Measurements from ENCODE around the gene NCS1. TPM values are rescaled to one million over a fixed set of nuclear protein-coding genes. Genes with fewer than 3 reads are reported as not detected.
"Not testable (repeated sequence)": the region's sequence is repeated elsewhere in the genome, so short reads cannot be mapped to it uniquely, and the experiment has no call there.

Gene NCS1
- polyA plus RNA-seq, 3 donors, result 25.8 to 27.4 (median 26.6) TPM

DNA sequence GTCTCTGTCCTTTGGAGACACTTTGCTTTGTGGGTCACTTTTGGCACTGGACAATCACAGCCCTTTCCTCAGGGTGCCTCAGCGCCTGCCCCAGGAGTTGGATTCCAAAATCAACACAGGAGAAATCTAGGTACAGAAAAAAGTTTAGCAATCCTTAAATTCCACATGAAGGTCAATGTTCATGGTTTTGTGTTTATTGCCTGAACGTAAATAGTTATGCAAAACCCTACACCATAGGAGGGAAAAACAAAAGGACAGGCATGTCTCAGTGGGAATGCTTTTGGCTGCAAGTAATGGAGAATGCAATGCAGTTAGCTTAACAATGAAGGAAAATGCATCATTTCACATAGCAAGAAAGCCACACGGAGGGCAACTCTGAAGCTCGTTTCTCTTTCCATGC, 86.8 kb downstream of the NCS1 start:
- no peak for DNase-seq (ENCODE audit: low read depth in 3 of 3, low spot score in 2 of 3)

DNA sequence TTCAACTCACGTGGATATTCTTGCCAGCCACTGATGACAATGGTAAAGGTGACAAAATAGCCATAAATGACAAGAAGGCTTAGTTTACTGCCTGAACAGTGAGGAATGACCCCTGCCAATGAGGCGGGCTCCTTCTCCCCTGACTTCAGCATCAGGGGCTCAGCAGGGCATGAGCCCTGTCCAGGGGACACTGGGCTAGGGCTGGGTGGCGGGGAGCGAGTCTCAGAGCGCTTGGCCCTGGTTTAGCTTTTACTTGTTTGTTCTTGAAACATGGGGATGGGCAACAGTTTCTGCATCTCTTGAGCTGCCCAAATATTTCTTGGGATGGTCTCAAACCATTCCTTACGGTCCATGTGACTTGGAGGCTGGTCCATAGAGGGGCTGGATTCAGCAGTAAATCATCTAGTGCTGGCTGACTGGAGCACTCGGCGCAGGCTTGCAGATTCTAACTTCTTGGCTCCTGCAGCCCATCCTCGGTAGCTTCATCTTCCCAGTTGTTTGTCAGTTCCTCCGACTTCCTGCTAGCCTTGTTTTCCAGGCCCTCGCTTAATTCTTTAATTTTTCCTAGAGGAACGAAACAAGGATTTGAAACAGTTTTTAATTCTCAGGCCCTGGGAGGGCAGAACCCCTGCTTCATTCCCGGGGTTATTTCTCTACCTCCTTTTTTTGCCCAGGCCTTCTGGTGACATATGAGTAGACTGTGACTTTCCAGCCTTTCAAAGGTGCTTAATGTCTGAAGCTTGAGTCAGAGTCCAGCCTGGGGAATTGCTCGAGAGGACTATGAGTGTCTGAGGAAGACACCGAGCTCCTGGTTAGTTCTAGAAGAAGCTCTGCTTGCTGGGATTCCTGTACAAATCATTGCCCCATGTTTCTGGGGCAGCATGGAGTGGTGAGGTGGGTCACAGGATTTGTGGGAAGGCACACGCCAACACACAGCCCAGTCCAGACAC, 88.9 kb downstream of the NCS1 start:
- no peak for DNase-seq (ENCODE audit: low read depth in 3 of 3, low spot score in 2 of 3)

DNA sequence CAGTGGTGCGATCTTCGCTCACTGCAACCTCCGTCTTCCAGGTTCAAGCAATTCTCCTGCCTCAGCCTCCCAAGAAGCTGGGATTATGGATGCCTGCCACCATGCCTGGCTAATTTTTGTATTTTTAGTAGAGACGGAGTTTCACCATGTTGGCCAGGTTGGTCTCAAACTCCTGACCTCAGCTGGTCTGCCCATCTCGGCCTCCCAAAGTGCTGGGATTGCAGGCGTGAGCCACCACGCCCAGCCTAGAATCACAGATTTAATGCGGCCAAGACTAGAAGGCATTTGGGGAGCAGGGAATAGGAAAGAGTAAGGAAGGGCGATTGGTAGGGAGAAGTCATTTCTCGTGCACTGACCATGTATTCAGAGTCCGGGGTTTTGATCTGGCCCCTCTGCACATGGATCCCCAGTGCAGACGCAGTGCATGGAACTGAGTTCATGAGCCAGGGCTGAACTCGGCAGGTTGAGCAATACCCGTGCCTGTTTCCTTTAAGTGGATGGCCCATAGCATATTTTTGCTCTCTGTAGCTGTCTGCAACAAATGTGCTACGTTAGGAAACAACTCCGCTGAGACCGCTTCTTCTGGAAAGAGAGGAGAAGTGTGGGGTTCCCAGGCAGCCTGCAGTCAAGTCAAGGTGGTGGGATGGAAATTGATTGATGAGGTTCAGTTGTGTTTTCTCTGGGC, 90.0 kb downstream of the NCS1 start:
- DNase-seq (ENCODE audit: low read depth in 3 of 3, low spot score in 2 of 3), result no peak

DNA sequence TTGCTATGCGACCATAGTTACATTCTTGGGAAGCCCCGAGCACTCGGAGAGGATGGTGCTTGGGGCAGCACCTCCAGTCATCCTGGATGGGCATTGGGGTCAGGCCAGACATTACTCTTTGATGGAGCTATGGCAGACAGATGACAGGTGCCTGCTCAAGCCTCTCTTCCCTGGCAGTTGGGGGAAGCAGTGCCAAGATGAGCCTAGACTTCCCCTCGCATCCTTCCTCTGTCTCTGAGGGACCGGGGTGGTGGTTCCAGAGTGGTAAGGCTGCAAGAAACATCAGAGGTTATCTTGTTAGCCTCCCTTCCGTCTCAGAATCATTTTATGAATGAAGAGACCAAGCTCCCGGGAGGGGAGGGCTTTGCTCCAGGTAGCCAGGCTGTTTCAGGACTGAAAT, 90.6 kb downstream of the NCS1 start:
- DNase-seq (ENCODE audit: low read depth in 3 of 3, low spot score in 2 of 3), result no peak

GRCh38 chr9:130263601-130264413, 91.6 kb downstream of the NCS1 start:
- no peak for DNase-seq (ENCODE audit: low read depth in 3 of 3, low spot score in 2 of 3)

DNA sequence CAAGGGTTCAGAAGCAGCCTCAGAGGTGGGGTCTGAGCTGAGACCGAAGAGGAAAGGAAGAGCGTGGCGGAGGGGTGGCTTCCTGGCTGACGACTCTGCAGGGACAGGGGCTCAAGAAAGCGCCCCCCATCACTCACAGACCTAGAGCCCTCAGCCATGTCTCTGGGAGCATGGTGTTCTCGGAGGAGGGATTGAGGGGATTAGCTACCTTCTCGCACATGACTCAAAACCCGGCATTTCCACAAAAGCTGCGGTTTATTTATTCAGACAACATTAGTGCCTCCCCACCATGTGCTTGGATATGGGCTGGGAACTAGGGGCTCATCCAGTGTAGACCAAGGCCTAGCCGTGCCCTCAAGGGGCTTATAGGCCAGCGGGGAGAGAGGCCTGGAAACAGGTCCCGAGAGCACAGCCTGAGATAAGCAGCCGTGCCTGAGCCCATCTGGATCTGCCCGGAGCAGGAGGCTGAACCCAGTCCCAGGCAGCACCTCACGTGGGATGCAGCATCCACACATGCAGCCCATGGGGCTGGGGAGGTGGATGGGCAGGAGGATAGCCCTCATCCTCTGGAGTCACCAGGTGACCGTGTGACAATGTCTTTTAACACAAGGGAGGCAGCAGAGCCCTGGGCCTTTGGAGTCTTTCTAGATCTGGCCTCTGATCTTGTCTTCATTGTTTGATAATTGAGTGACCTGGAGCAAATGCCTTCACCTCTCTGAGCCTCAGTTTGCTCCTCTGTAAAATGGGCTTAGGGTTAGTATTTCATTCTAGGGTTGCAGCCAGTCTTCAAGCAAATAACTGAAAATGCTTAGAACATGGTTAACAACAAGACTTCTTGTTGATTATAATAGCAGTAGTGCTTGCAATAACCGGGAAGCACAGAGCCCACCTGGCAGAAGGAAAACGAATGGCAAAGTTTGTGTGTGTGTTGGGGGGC, 92.5 kb downstream of the NCS1 start:
- no peak for DNase-seq (ENCODE audit: low read depth in 3 of 3, low spot score in 2 of 3)

DNA sequence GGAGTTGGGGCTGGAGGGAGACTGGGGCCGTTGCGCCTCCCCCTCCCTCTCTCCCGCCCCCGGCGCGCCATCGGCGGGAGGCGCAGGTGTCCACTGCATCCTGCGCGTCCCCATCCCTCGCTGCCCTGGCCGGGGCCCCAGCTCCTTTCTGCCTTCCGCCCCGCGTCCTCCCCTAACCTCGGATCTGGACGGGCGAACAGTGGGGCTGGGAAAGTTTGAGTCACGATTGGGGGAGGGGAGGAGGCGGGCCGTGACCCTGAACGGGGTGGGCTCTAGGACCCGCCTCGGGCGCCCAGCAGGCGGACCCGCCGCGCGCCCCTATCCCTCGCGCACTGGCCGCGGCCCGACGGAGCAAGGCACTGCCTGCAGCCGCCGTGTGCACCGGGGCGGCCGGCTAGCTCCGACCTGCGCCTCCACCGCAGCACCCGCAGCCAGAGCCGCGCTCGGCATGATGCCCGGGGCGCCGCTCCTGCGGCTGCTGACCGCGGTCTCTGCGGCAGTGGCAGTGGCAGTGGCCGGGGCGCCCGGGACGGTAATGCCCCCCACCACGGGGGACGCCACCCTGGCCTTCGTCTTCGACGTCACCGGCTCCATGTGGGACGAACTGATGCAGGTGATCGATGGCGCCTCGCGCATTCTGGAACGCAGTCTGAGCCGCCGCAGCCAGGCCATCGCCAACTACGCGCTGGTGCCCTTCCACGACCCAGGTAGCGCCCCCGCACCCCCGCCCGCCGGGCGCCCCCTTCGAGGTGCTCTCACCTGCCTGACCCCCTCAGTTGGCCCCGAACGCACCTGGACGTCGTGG, 93.4 kb downstream of the NCS1 start, which contains the start of gene HMCN2:
TSS of gene HMCN2 (plus strand) at position 330 of the 805 bp plus-strand sequence. CDS start at position 449, 119 bp downstream.
- no peak for DNase-seq (ENCODE audit: low read depth in 3 of 3, low spot score in 2 of 3)

DNA sequence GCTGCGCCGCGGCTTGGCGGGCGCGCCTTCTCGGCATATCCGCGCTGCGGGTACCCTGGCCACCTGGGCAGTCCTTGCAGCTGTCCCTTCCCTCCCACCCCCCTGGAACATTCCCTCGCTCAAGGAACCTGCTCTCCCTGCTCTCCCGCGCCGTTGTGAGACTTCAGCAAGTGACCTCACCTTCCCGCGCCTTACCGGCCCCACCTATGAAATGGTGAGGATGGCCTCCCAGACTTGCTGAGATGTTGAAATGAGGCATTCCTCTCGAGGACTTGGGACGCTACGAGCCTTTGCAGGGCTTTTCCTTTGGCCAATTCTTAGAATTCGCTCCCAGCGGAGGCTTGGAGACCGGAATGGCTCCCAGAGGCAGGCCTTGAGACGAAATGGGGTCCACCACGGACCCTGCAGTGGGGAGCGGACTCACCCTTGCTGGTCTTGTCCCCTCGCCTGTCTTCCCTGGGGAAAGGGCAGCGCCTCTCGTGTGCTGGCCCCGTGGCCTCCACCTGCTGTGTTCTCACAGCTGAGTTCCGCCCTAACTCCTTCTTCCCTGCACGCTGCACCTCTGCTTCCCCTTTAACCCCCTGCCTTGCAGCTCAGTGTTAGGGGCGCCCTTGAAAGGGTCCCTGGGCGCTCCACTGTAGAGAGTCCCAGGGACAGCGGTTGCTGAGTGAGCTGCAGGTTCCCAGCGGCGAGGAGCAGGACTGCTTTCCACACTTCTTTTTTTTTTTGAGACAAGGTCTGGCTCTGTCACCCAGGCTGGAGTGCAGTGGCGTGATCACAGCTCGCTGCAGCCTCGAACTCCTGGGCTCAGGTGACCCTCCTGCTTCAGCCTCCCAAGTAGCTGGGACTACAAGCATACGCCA, 94.3 kb downstream of the NCS1 start:
- DNase-seq (ENCODE audit: low read depth in 3 of 3, low spot score in 2 of 3), result no peak

- DNase-seq (ENCODE audit: low read depth in 3 of 3, low spot score in 2 of 3), result no peak
Observed at GRCh38 chr9:130267930-130268329, 95.7 kb downstream of the NCS1 start.

DNA sequence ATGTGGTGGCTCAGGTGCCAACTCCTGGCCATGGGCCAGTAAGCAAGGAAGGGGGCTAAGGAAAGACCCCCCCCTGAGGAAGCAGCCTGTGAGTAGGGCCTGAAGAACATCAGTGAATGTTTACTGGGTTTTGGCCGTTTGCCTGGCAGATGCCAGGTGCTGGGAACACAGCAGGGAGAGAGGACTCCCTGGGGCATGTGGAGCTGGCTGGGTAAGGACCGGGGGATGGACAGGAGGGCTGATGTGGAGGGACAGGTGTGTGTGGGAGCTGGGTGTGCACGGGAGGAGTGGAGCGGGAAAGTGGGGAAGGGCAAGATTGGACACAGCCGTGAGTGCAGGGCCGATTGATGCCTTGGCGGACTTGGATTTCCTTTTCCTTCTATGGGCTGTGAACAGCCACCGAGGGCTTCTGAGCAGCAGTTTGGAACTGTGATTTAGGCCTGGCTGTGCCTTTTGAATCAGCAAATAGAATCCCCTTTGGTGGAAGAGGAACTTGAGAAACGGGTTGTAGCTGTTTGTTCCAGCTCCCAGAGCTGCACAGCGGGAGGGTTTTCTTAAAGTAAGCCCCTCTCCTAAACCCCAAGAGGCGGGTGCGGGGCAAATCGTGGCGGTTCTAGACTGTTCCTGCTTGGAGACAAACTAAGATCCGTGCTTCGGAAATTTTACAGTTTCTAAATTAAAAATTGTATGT, 96.5 kb downstream of the NCS1 start:
- DNase-seq (ENCODE audit: low read depth in 3 of 3, low spot score in 2 of 3), result no peak

- DNase-seq (ENCODE audit: low read depth in 3 of 3, low spot score in 2 of 3), result no peak
Observed at GRCh38 chr9:130271473-130271872, 99.3 kb downstream of the NCS1 start.

- DNase-seq (ENCODE audit: low read depth in 3 of 3, low spot score in 2 of 3), result no peak
Observed at GRCh38 chr9:130275156-130275555, 103.0 kb downstream of the NCS1 start.

GRCh38 chr9:130276121-130276520, 103.9 kb downstream of the NCS1 start:
- DNase-seq (ENCODE audit: low read depth in 3 of 3, low spot score in 2 of 3), result no peak

GRCh38 chr9:130276955-130277354, 104.8 kb downstream of the NCS1 start:
- no peak for DNase-seq (ENCODE audit: low read depth in 3 of 3, low spot score in 2 of 3)

- not testable (repeated sequence) for DNase-seq (ENCODE audit: low read depth in 3 of 3, low spot score in 2 of 3)
Observed at GRCh38 chr9:130277525-130277924, 105.3 kb downstream of the NCS1 start.

DNA sequence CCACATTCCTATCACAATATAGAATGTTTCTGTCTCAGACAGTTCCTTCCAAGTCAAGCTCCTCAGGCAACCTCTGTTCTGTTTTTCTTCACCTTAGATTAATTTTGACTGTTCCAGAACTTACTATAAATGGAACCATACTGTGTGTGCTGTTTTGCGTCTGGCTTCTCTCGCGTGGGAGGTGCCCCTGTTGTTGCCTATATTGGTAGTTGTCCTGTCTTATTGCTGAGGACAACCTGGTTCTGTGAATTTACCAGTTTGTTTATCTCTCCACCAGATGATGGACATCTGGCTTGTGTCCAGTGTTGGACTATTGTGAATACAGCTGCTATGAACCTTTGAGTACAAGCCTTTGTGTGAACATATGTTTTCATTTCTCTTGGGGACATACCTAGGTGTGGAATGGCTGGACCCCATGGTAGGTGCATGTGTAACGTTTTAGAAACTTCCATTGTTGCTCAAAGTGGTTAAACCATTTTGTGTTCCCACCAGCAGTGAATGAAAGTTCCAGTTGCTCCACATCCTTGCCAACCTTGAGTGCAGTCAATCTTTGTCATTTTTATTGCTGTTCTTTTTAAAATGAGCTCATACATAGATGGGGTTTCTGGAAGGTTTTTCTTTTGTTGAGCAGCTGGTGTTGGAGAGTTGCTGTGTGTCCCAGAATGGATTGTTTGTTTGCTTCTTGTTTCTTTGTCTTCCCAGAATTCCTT, 111.5 kb downstream of the NCS1 start:
- no peak for DNase-seq (ENCODE audit: low read depth in 3 of 3, low spot score in 2 of 3)

DNA sequence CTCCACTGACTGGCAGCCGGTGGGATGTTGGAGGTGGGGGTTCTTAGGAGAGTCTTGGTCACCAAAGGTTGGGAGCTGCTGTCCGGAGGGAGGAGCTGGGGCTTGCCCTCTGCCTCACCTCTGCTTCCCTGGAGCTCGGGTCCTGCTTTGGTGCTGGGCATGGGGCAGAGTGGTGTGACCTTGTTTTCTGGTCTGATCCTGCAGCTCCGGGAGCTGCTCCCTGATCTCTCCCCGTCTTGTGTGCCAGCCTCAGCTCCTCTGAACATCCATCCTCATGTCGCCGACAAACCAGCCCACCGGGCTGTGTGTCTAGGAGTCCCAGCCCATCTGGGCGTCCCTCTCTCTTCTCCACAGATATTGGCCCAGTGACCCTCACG, 112.0 kb downstream of the NCS1 start:
- no peak for DNase-seq (ENCODE audit: low read depth in 3 of 3, low spot score in 2 of 3)

Data from right renal cortex interstitium (tissue), 3 donors.